B cell (primary cell): ENCODE results near the gene RNF187. TPM values are rescaled to one million over a fixed set of nuclear protein-coding genes. Genes with fewer than 3 reads are reported as not detected.

ENCODE experiments used
- ATAC-seq: fragments of 200-7000 bp; cut with Tn5 transposase; one replicate; pipeline ENCODE4 v1.10.0; 2021; ENCODE audit warnings: low read depth, mild to moderate bottlenecking, moderate number of reproducible peaks, moderate library complexity
- CTCF ChIA-PET: fragments of 350-600 bp; sonication (Branson Sonifier 250); formaldehyde crosslinking; loops from one replicate; lab custom pipeline; 2021; ENCODE audit warnings: antibody characterized with exemption, inconsistent platforms; lab: Charles Lee
- POLR2A ChIA-PET: fragments of 350-600 bp; sonication (Branson Sonifier 250); formaldehyde crosslinking; loops from one replicate; lab custom pipeline; 2021; ENCODE audit warnings: antibody characterized with exemption; lab: Charles Lee
- DNase-seq: peaks from one replicate; pipeline ENCODE4 v3.0.0; 2013
- H2AFZ ChIP-seq: 2 replicates; pipeline ENCODE4 v1.6.1; 2012; ENCODE audit warnings: mild to moderate bottlenecking, low read depth, low read length; ENCODE audit not compliant: insufficient read depth, poor library complexity, severe bottlenecking
- H3K27ac ChIP-seq, 2 donors: 1 replicate in 1 of 2; 2 replicates in 1 of 2; pipeline ENCODE4 v1.5.1; 2012 to 2013; ENCODE audit warnings: low read length in 2 of 2, mild to moderate bottlenecking in 2 of 2, moderate library complexity in 1 of 2
- H3K27me3 ChIP-seq, 4 experiments: fragments of 200-600 bp in 1 of 4; sonication (generic) in 1 of 4; replicated peaks in 1 of 4; 1 replicate in 2 of 4; 2 replicates in 2 of 4; pipeline versions ENCODE4 v1.6.1 to v1.7.0; 2013 to 2016; ENCODE audit warnings: low read length in 3 of 4, mild to moderate bottlenecking in 2 of 4, mixed read lengths in 1 of 4, moderate library complexity in 1 of 4; ENCODE audit not compliant: insufficient read depth in 4 of 4, control insufficient read depth in 3 of 4; ENCODE audit errors: control extremely low read depth in 1 of 4
- H3K36me3 ChIP-seq, 2 experiments: replicated peaks in 1 of 2; 1 replicate in 1 of 2; 2 replicates in 1 of 2; pipeline versions ENCODE4 v1.6.1 to v1.7.1; 2013; ENCODE audit warnings: low read length in 1 of 2; ENCODE audit not compliant: insufficient read depth in 2 of 2, control insufficient read depth in 1 of 2; ENCODE audit errors: control extremely low read depth in 1 of 2, extremely low read depth in 1 of 2
- H3K4me1 ChIP-seq, 2 donors: fragments of 200-600 bp in 1 of 2; sonication (generic) in 1 of 2; 1 replicate in 1 of 2; 2 replicates in 1 of 2; pipeline versions ENCODE4 v1.5.1 to v1.6.1; 2013 to 2017; ENCODE audit warnings: low read length in 2 of 2; ENCODE audit not compliant: control insufficient read depth in 2 of 2, insufficient read depth in 2 of 2
- H3K4me2 ChIP-seq: replicated peaks from 2 replicates; pipeline ENCODE3; 2012; ENCODE audit warnings: mild to moderate bottlenecking, low read depth, low read length; ENCODE audit not compliant: poor library complexity, severe bottlenecking
- H3K4me3 ChIP-seq, 5 experiments: fragments of 200-600 bp in 1 of 5; sonication (generic) in 1 of 5; 1 replicate in 3 of 5; 2 replicates in 2 of 5; pipeline versions ENCODE4 v1.5.1 to v1.7.0; 2011 to 2016; ENCODE audit warnings: low read length in 4 of 5, mild to moderate bottlenecking in 4 of 5, low read depth in 2 of 5, control low read depth in 1 of 5, moderate library complexity in 1 of 5; ENCODE audit not compliant: insufficient read depth in 1 of 5; ENCODE audit errors: control extremely low read depth in 1 of 5, extremely low read depth in 1 of 5
- H3K79me2 ChIP-seq: fragments of 200-600 bp; sonication (generic); one replicate; pipeline ENCODE4 v1.6.0; 2016; ENCODE audit warnings: low read length; ENCODE audit not compliant: control insufficient read depth, insufficient read depth
- H3K9ac ChIP-seq: fragments of 200-600 bp; sonication (generic); 2 replicates; pipeline ENCODE4 v1.6.1; 2017; ENCODE audit warnings: mild to moderate bottlenecking, low read length, moderate library complexity
- H3K9me3 ChIP-seq, 3 donors: one replicate each; pipeline versions ENCODE4 v1.6.1 to v1.7.1; 2013; ENCODE audit warnings: low read length in 2 of 3; ENCODE audit not compliant: control insufficient read depth in 2 of 3, insufficient read depth in 1 of 3; ENCODE audit errors: control extremely low read depth in 1 of 3
- H4K20me1 ChIP-seq: 2 replicates; pipeline ENCODE4 v1.6.0; 2012; ENCODE audit warnings: mild to moderate bottlenecking, low read length; ENCODE audit not compliant: insufficient read depth, control insufficient read depth, poor library complexity, severe bottlenecking
- H3K27ac Mint-ChIP-seq: one replicate; pipeline ENCODE4 v1.8.0; 2021; ENCODE audit warnings: mixed read lengths
- H3K27me3 Mint-ChIP-seq: one replicate; pipeline ENCODE4 v1.8.0; 2021; ENCODE audit warnings: mixed read lengths
- H3K4me1 Mint-ChIP-seq: one replicate; pipeline ENCODE4 v1.8.0; 2021; ENCODE audit warnings: mixed read lengths
- H3K4me3 Mint-ChIP-seq: one replicate; pipeline ENCODE4 v1.8.0; 2021; ENCODE audit warnings: mixed read lengths
- H3K9me3 Mint-ChIP-seq: one replicate; pipeline ENCODE4 v1.8.0; 2022; ENCODE audit warnings: mixed read lengths; ENCODE audit not compliant: insufficient read depth
- EZH2 ChIP-seq: IDR thresholded peaks from 2 replicates; pipeline ENCODE4 v1.6.1; 2012; ENCODE audit warnings: borderline replicate concordance, low read depth, mild to moderate bottlenecking, moderate library complexity, low read length; ENCODE audit not compliant: insufficient read depth, poor library complexity, severe bottlenecking
- WGBS: methylation state at CpG from one replicate; pipeline ENCODE4 v1.1.5; 2013; ENCODE audit warnings: missing lambda C conversion rate; ENCODE audit not compliant: insufficient coverage; 5-methylcytosine and 5-hydroxymethylcytosine counted together
- intact Hi-C: fragments of 100-400 bp; cut with micrococcal nuclease; formaldehyde crosslinking; loops from one replicate; pipeline ENCODE4 v1.10.0; 2022
- polyA minus RNA-seq: library from RNA; depleted of rRNA, polyadenylated mRNA; stranded (reverse); fragments of >200 nt; gene quantifications from 2 replicates; pipeline ENCODE4 v1.2.3, GENCODE V29; 2012
- polyA plus RNA-seq: library from polyadenylated mRNA; depleted of rRNA; stranded (reverse); fragments of >200 nt; gene quantifications from 2 replicates; pipeline ENCODE4 v1.2.3, GENCODE V29; 2012
- total RNA-seq, 2 donors: library from RNA; stranded (reverse); fragments of 120-200 nt in 1 of 2; gene quantifications; 1 replicate in 1 of 2; 2 replicates in 1 of 2; pipeline versions ENCODE4 v1.2.3 to v1.2.4, GENCODE V29; 2013 to 2022
- TF ChIP-seq, protein P1 (sequence below): fragments of 200-600 bp; IDR thresholded peaks from one replicate; pipeline ENCODE4 v1.8.0; 2022; ENCODE audit warnings: antibody characterized with exemption, mild to moderate bottlenecking

The RNF187 gene
- total RNA-seq (67.3 and 72.2 TPM in 2 replicates), polyA plus RNA-seq (21.2 and 25.5 TPM in 2 replicates), polyA minus RNA-seq (57.5 and 63.1 TPM in 2 replicates)
- total RNA-seq (2013): 18.5 TPM

DNA sequence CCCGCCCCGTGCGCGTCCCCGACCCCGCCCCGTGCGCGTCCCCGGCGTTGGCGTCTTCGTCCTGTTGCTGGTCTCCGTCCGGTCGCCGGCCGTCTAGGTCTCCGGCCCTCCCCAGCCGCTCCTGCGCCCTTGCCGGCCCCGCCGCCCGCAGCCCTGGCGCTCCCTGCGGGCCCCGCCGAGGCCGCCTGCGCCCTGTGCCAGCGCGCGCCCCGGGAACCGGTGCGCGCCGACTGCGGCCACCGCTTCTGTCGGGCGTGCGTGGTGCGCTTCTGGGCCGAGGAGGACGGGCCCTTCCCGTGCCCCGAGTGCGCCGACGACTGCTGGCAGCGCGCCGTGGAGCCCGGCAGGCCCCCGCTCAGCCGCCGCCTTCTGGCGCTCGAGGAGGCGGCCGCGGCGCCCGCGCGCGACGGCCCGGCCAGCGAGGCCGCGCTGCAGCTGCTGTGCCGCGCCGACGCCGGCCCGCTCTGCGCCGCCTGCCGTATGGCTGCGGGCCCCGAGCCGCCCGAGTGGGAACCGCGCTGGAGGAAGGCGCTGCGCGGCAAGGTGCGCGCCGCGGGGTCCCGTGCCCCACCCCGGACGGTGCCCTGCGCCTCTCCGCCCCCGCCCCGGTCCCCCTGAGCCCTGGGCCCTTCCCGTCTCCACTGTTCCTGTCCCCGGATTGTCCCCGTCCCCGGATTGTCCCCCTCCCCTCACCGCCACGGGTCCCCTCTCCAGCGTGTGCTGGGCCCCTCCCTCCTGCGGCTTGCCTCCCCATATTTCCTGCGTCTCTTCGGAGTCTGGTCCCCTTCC lies at the start of gene RNF187:
TSS of gene RNF187 (plus strand) at position 47 of the 789 bp plus-strand sequence.
- peaks cover 38% of the 10 kb centered on the region for H3K4me1 Mint-ChIP-seq
- Histone ChIP-seq H3K9me3 (peaks cover 0 to 3% (median 0%) of the 10 kb centered on the region in 3 donors), H3K79me2 (peaks cover 35% of the 10 kb centered on the region), H3K27me3 (no peaks in the 10 kb centered on the region), H3K36me3 (peaks cover 0 to 20% of the 10 kb centered on the region in 2 experiments), H4K20me1 (peaks cover 32% of the 10 kb centered on the region), H3K4me3 (peak within 1 kb of the TSS; percentile 74 to 98 (median 93)), H3K9ac (peak within 1 kb of the TSS; percentile 93), H3K27ac (peak within 1 kb of the TSS; percentile 100), H2AFZ (peak within 1 kb of the TSS; percentile 98), H3K4me2 (peak within 1 kb of the TSS; percentile 68), H3K4me1 (peaks cover 14 to 25% of the 10 kb centered on the region in 2 donors)
- under 1% methylated on average over 113 of the region's 113 CpGs for WGBS
- ChIA-PET CTCF (interaction anchor here (0.6 to 2.8 kb wide), 6 partner anchors 13 to 322 kb away, joined by 3 to 14 read pairs (median 6); partner anchors contain the start of gene IBA57), POLR2A (interaction anchor here (0.6 to 1.7 kb wide), 10 partner anchors 13 to 405 kb away, joined by 3 to 14 read pairs (median 4); partner anchors contain the start of genes ARF1, IBA57 and TRIM11)
- H3K9me3 Mint-ChIP-seq: no peaks in the 10 kb centered on the region
- TF ChIP-seq EZH2: no peak
- TF ChIP-seq, protein P1, sequence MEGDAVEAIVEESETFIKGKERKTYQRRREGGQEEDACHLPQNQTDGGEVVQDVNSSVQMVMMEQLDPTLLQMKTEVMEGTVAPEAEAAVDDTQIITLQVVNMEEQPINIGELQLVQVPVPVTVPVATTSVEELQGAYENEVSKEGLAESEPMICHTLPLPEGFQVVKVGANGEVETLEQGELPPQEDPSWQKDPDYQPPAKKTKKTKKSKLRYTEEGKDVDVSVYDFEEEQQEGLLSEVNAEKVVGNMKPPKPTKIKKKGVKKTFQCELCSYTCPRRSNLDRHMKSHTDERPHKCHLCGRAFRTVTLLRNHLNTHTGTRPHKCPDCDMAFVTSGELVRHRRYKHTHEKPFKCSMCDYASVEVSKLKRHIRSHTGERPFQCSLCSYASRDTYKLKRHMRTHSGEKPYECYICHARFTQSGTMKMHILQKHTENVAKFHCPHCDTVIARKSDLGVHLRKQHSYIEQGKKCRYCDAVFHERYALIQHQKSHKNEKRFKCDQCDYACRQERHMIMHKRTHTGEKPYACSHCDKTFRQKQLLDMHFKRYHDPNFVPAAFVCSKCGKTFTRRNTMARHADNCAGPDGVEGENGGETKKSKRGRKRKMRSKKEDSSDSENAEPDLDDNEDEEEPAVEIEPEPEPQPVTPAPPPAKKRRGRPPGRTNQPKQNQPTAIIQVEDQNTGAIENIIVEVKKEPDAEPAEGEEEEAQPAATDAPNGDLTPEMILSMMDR: no peak
- H3K27ac Mint-ChIP-seq: peak within 1 kb of the TSS; percentile 100
- peak; percentile 67 for ATAC-seq
- no peak for DNase-seq
- peak within 1 kb of the TSS; percentile 97 for H3K4me3 Mint-ChIP-seq
- intact Hi-C loops: loop anchor here (1.0 to 10.0 kb wide), 3 partner anchors 81 to 703 kb away; partner anchors contain the start of gene TRIM11
- H3K27me3 Mint-ChIP-seq: no peaks in the 10 kb centered on the region
